Esophagus squamous epithelium (tissue), 4 donors: ENCODE data around the gene MBOAT1.

ENCODE experiments used
- CTCF ChIP-seq, 6 experiments: fragments of 450-650 bp in 4 of 6; fragments of 200-600 bp in 2 of 6; sonication (generic) in 2 of 6; IDR thresholded peaks; one replicate each; pipeline ENCODE4 v1.5.1; 2016 to 2019; ENCODE audit warnings: antibody characterized with exemption in 6 of 6, mild to moderate bottlenecking in 4 of 6, moderate library complexity in 4 of 6
- POLR2A ChIP-seq, 4 donors: fragments of 450-650 bp; IDR thresholded peaks; one replicate each; pipeline ENCODE4 v1.6.1; 2017; ENCODE audit warnings: antibody characterized with exemption in 4 of 4, mild to moderate bottlenecking in 4 of 4, moderate library complexity in 3 of 4

- TF ChIP-seq CTCF (IDR thresholded peaks at IDR 0.05) (no peak), POLR2A (IDR thresholded peaks at IDR 0.05) (no peak)
Observed at GRCh38 chr6:20168690-20169089, 43.6 kb downstream of the MBOAT1 start.
